Right atrium auricular region (tissue), 2 donors: ENCODE data around the gene SMYD1. TPM values are rescaled to one million over a fixed set of nuclear protein-coding genes. Genes with fewer than 3 reads are reported as not detected.

Experiments
- DNase-seq: peaks from one replicate; pipeline ENCODE4 v3.0.0-alpha.2; 2019; ENCODE audit warnings: low spot score
- H3K27ac ChIP-seq, 2 donors: fragments of 200-600 bp; sonication (generic); 1 replicate in 1 of 2; 2 replicates in 1 of 2; pipeline ENCODE4 v1.5.1; 2016 to 2019
- H3K27me3 ChIP-seq, 2 donors: fragments of 200-600 bp; sonication (generic); one replicate each; pipeline versions ENCODE4 v1.5.1 to v1.6.0; 2017 to 2019
- H3K36me3 ChIP-seq: fragments of 200-600 bp; sonication (generic); one replicate; pipeline ENCODE4 v1.5.1; 2016
- H3K4me1 ChIP-seq, 2 donors: fragments of 200-600 bp; sonication (generic); one replicate each; pipeline versions ENCODE4 v1.5.1 to v1.6.0; 2017 to 2019
- H3K4me3 ChIP-seq, 2 donors: fragments of 200-600 bp; sonication (generic); 1 replicate in 1 of 2; 2 replicates in 1 of 2; pipeline ENCODE4 v1.5.1; 2017 to 2019; ENCODE audit warnings: mild to moderate bottlenecking in 1 of 2, moderate library complexity in 1 of 2
- H3K9me3 ChIP-seq, 2 donors: fragments of 200-600 bp; sonication (generic); one replicate each; pipeline ENCODE4 v1.5.1; 2019
- microRNA-seq, 2 donors: library from miRNA; unstranded; fragments of <30 nt; microRNA quantifications; one replicate each; pipeline ENCODE4, GENCODE V29; 2016 to 2017; ENCODE audit warnings: borderline number of aligned reads in 2 of 2, borderline replicate concordance in 1 of 2
- total RNA-seq, 2 donors: library from RNA; depleted of rRNA; stranded (reverse); fragments of >200 nt; gene quantifications; one replicate each; pipeline ENCODE4 v1.1.0, GENCODE V29; 2016
- TF ChIP-seq, protein P1 (sequence below), 2 donors: fragments of 200-600 bp; sonication (generic); IDR thresholded peaks; one replicate each; pipeline ENCODE4 v1.5.1; 2019; ENCODE audit warnings: antibody characterized with exemption in 2 of 2

SMYD1 gene
- total RNA-seq, 2 donors from 2014 or later = 74.8 to 179 TPM

DNA sequence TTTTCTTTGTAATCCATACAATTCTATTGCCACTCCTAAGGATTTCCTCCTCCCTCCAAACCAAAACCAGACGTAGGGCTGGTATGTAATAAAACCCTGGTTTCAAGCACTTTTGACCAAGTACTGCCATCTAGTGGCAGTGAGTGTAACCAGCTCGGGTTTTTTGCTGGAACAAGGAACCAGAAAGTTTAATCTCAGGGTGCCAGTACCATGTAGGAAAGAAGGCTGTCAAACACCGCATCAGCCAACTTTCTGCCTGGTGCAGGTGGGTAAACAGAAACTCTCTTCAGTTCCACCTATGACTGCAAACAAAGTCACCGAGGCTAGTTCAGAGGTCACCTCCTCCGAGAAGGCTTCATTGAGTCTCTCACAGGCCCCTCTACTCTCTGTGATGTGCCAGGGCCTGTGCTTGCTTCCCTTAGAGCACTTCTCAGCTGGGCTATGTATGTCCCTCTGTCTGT, 92.4 kb downstream of the SMYD1 start:
- no peak for DNase-seq

DNA sequence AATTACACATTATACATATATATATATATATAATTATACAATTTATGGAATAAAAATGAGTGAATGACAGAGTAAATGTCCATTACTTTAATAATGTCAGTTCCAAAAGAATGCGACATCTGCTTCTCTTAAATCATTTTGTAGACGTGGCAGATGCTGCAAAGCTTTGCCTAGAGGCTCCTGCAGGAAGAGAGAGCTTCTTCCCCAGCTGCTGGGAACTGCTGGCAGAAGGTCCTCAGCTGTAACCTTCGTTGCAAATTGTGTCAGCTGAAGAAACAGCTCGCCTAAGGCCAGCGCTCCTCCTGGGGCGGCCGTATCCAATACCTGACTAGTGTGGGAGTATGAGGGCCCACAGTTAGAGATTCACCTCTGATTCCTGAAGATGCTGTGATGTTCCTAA, 92.9 kb downstream of the SMYD1 start:
- TF ChIP-seq, protein P1, sequence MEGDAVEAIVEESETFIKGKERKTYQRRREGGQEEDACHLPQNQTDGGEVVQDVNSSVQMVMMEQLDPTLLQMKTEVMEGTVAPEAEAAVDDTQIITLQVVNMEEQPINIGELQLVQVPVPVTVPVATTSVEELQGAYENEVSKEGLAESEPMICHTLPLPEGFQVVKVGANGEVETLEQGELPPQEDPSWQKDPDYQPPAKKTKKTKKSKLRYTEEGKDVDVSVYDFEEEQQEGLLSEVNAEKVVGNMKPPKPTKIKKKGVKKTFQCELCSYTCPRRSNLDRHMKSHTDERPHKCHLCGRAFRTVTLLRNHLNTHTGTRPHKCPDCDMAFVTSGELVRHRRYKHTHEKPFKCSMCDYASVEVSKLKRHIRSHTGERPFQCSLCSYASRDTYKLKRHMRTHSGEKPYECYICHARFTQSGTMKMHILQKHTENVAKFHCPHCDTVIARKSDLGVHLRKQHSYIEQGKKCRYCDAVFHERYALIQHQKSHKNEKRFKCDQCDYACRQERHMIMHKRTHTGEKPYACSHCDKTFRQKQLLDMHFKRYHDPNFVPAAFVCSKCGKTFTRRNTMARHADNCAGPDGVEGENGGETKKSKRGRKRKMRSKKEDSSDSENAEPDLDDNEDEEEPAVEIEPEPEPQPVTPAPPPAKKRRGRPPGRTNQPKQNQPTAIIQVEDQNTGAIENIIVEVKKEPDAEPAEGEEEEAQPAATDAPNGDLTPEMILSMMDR (IDR thresholded peaks at IDR 0.05) = no peak
- Histone ChIP-seq H3K27me3 (no peaks in the 10 kb centered on the region), H3K27ac (no peak overlapping the region), H3K4me3 (no peak overlapping the region), H3K9me3 (no peaks in the 10 kb centered on the region), H3K36me3 (no peaks in the 10 kb centered on the region), H3K4me1 (peaks cover 0 to 4% of the 10 kb centered on the region in 2 donors)
- no peak for DNase-seq

More for the DNA sequence above, 92.4 kb downstream of the SMYD1 start:
- TF ChIP-seq, protein P1 (IDR thresholded peaks at IDR 0.05) = peak; percentile 85 to 89
- Histone ChIP-seq H3K36me3 (no peaks in the 10 kb centered on the region), H3K27ac (no peak overlapping the region), H3K27me3 (no peaks in the 10 kb centered on the region), H3K4me3 (no peak overlapping the region), H3K4me1 (no peaks in the 10 kb centered on the region), H3K9me3 (no peaks in the 10 kb centered on the region)

DNA sequence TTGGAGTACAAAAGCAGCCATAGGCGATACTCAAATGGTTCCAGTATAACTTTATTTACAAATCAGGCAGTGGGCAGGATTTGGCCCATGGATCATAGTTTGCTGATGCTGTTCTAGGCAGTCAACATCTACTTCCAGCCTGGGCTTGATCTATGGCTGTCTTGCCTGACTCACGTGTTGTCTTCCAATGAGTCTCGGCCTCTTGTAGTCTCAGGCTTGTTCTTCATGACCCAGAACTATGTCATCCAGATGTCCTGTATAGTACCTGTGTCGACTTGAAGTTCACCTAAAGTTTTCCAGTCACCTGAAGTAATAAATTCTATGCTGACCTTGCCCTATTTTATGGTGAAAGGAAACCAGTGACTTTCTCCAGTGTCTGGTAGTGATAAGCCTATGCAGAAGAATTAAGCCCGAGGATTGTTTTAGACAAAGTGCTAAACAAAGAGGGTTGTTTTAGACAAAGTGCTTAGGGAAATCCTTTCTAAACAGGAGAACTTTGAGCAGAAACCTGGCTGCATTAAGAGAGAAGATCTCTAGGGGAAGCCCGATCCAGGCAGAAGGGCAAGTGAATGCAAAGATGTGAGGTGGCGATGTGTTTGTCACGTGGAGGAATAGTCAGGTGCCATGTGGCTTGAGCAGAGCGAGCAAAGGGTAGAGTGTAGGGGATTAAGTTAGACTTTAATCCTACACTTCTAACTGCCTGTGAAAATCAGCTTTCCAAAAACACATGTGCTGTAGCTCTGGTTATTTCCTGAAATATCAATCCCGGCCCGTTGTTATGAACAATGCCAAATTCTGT, 94.0 kb downstream of the SMYD1 start:
- TF ChIP-seq, protein P1 (IDR thresholded peaks at IDR 0.05) = no peak
- H3K27ac ChIP-seq = no peak overlapping the region
- no peak for DNase-seq
- H3K4me3 ChIP-seq = no peak overlapping the region
- no peaks in the 10 kb centered on the region for H3K9me3 ChIP-seq
- H3K27me3 ChIP-seq = no peaks in the 10 kb centered on the region
- H3K36me3 ChIP-seq = no peaks in the 10 kb centered on the region
- peaks cover 0 to 10% of the 10 kb centered on the region in 2 donors for H3K4me1 ChIP-seq

Small RNA genes within 50 kb of the gene (microRNA-seq; reads per million reads assigned to microRNA genes)
- 0 reads per million in 2 donors for gene MIR4780

Other genes starting within 250 kb of the SMYD1 start
- gene RGPD2, start 242.0 kb upstream of the SMYD1 start, total RNA-seq = under 1 TPM; 0.33 to 0.79 TPM
- not detected for gene RNU2-63P, start 51.3 kb upstream of the SMYD1 start, total RNA-seq
- 10 to 100 TPM; 20.6 to 27.5 TPM for gene KRCC1, start 12.0 kb upstream of the SMYD1 start, total RNA-seq
- gene FABP1, start 60.2 kb downstream of the SMYD1 start, total RNA-seq = not detected
- gene THNSL2, start 102.5 kb downstream of the SMYD1 start, total RNA-seq = 10 to 100 TPM; 21.2 to 34.3 TPM